Stimulated activated memory B cell treated with anti-CD40 and anti-IgM and Interleukin-4, amounts not matched to agents 10 μg/mL and 1 μg/mL and 100 μg/mL, for 72 hours (primary cell): ENCODE measurements around the gene KLK13.

ENCODE experiments used
- ATAC-seq: fragments of 150-1000 bp; cut with Tn5 transposase; 2 replicates; pipeline ENCODE4 v1.10.0; 2021
- H3K27ac Mint-ChIP-seq: one replicate; pipeline ENCODE4 v1.8.0; 2022; ENCODE audit warnings: mild to moderate bottlenecking, mixed read lengths
- H3K27me3 Mint-ChIP-seq: one replicate; pipeline ENCODE4 v1.8.0; 2022; ENCODE audit warnings: mixed read lengths
- H3K36me3 Mint-ChIP-seq: one replicate; pipeline ENCODE4 v1.8.0; 2022; ENCODE audit warnings: mixed read lengths
- H3K4me1 Mint-ChIP-seq: one replicate; pipeline ENCODE4 v1.8.0; 2022; ENCODE audit warnings: mixed read lengths
- H3K4me3 Mint-ChIP-seq: one replicate; pipeline ENCODE4 v1.8.0; 2022; ENCODE audit warnings: mild to moderate bottlenecking, moderate library complexity, mixed read lengths
- H3K9me3 Mint-ChIP-seq: one replicate; pipeline ENCODE4 v1.8.0; 2022; ENCODE audit warnings: mixed read lengths

The KLK13 gene

GRCh38 chr19:51047031-51047335 is 17.9 kb downstream of the KLK13 start:
- Mint-ChIP-seq H3K9me3 (peaks cover 9% of the 10 kb centered on the region), H3K4me1 (no peaks in the 10 kb centered on the region), H3K4me3 (no peak overlapping the region), H3K27me3 (peaks cover 7% of the 10 kb centered on the region), H3K27ac (no peak overlapping the region), H3K36me3 (no peaks in the 10 kb centered on the region)
- no peak for ATAC-seq

- no peaks in the 10 kb centered on the region for H3K4me1 Mint-ChIP-seq
- no peak overlapping the region for H3K27ac Mint-ChIP-seq
- ATAC-seq = no peak
- H3K27me3 Mint-ChIP-seq = peaks cover 5% of the 10 kb centered on the region
- H3K9me3 Mint-ChIP-seq = peaks cover 9% of the 10 kb centered on the region
- no peak overlapping the region for H3K4me3 Mint-ChIP-seq
- H3K36me3 Mint-ChIP-seq = no peaks in the 10 kb centered on the region
Observed at GRCh38 chr19:51044327-51044726, 20.6 kb downstream of the KLK13 start.

- no peak for ATAC-seq
- Mint-ChIP-seq H3K27me3 (no peaks in the 10 kb centered on the region), H3K9me3 (peaks cover 6% of the 10 kb centered on the region), H3K4me3 (no peak overlapping the region), H3K27ac (no peak overlapping the region), H3K4me1 (no peaks in the 10 kb centered on the region), H3K36me3 (no peaks in the 10 kb centered on the region)
Observed at GRCh38 chr19:51043497-51043896, 21.4 kb downstream of the KLK13 start.

- Mint-ChIP-seq H3K4me1 (no peaks in the 10 kb centered on the region), H3K36me3 (no peaks in the 10 kb centered on the region), H3K4me3 (no peak overlapping the region), H3K27me3 (peaks cover 7% of the 10 kb centered on the region), H3K27ac (no peak overlapping the region), H3K9me3 (peaks cover 2% of the 10 kb centered on the region)
- no peak for ATAC-seq
Observed at GRCh38 chr19:51040151-51040550, 24.7 kb downstream of the KLK13 start.

GRCh38 chr19:51036519-51036918 is 28.4 kb downstream of the KLK13 start:
- peaks cover under 1% of the 10 kb centered on the region for H3K9me3 Mint-ChIP-seq
- no peaks in the 10 kb centered on the region for H3K4me1 Mint-ChIP-seq
- H3K27me3 Mint-ChIP-seq = peaks cover 39% of the 10 kb centered on the region
- no peaks in the 10 kb centered on the region for H3K36me3 Mint-ChIP-seq
- no peak overlapping the region for H3K27ac Mint-ChIP-seq
- no peak for ATAC-seq
- H3K4me3 Mint-ChIP-seq = no peak overlapping the region

GRCh38 chr19:51034704-51035103 is 30.2 kb downstream of the KLK13 start, which contains the start of gene KLK12:
Gene KLK12, minus strand, starts transcription at chr19:51035002. Its CDS starts 381 bp downstream, at chr19:51034621.
- H3K4me3 Mint-ChIP-seq = no peak within 1 kb of the TSS
- H3K36me3 Mint-ChIP-seq = no peaks in the 10 kb centered on the region
- peaks cover 52% of the 10 kb centered on the region for H3K27me3 Mint-ChIP-seq
- H3K4me1 Mint-ChIP-seq = no peaks in the 10 kb centered on the region
- peaks cover 12% of the 10 kb centered on the region for H3K9me3 Mint-ChIP-seq
- H3K27ac Mint-ChIP-seq = no peak within 1 kb of the TSS
- no peak for ATAC-seq

GRCh38 chr19:51031880-51032225 is 33.0 kb downstream of the KLK13 start:
- Mint-ChIP-seq H3K4me1 (no peaks in the 10 kb centered on the region), H3K27me3 (peaks cover 62% of the 10 kb centered on the region), H3K9me3 (peaks cover 12% of the 10 kb centered on the region), H3K36me3 (no peaks in the 10 kb centered on the region), H3K4me3 (no peak overlapping the region), H3K27ac (no peak overlapping the region)
- ATAC-seq = no peak

- Mint-ChIP-seq H3K4me1 (no peaks in the 10 kb centered on the region), H3K27ac (no peak overlapping the region), H3K4me3 (no peak overlapping the region), H3K27me3 (peaks cover 67% of the 10 kb centered on the region), H3K9me3 (peaks cover 12% of the 10 kb centered on the region), H3K36me3 (no peaks in the 10 kb centered on the region)
- ATAC-seq = no peak
Observed at GRCh38 chr19:51031220-51031879, 33.5 kb downstream of the KLK13 start.

GRCh38 chr19:51030631-51031030 is 34.3 kb downstream of the KLK13 start:
- Mint-ChIP-seq H3K4me1 (no peaks in the 10 kb centered on the region), H3K27ac (no peak overlapping the region), H3K36me3 (no peaks in the 10 kb centered on the region), H3K4me3 (no peak overlapping the region), H3K27me3 (peaks cover 65% of the 10 kb centered on the region), H3K9me3 (peaks cover 12% of the 10 kb centered on the region)
- no peak for ATAC-seq

- no peaks in the 10 kb centered on the region for H3K36me3 Mint-ChIP-seq
- no peak overlapping the region for H3K4me3 Mint-ChIP-seq
- no peak for ATAC-seq
- H3K27me3 Mint-ChIP-seq = peaks cover 59% of the 10 kb centered on the region
- peaks cover 12% of the 10 kb centered on the region for H3K9me3 Mint-ChIP-seq
- H3K4me1 Mint-ChIP-seq = no peaks in the 10 kb centered on the region
- H3K27ac Mint-ChIP-seq = no peak overlapping the region
Observed at GRCh38 chr19:51029718-51030117, 35.2 kb downstream of the KLK13 start.

GRCh38 chr19:51027873-51028272 is 37.0 kb downstream of the KLK13 start:
- peaks cover 12% of the 10 kb centered on the region for H3K9me3 Mint-ChIP-seq
- H3K4me1 Mint-ChIP-seq = no peaks in the 10 kb centered on the region
- no peaks in the 10 kb centered on the region for H3K36me3 Mint-ChIP-seq
- no peak for ATAC-seq
- no peak overlapping the region for H3K4me3 Mint-ChIP-seq
- H3K27me3 Mint-ChIP-seq = peaks cover 61% of the 10 kb centered on the region
- H3K27ac Mint-ChIP-seq = no peak overlapping the region

GRCh38 chr19:51027126-51027806 is 37.6 kb downstream of the KLK13 start:
- no peak for ATAC-seq
- Mint-ChIP-seq H3K27ac (no peak overlapping the region), H3K4me1 (no peaks in the 10 kb centered on the region), H3K27me3 (peaks cover 63% of the 10 kb centered on the region), H3K9me3 (peaks cover 17% of the 10 kb centered on the region), H3K36me3 (no peaks in the 10 kb centered on the region), H3K4me3 (no peak overlapping the region)

- Mint-ChIP-seq H3K4me1 (no peaks in the 10 kb centered on the region), H3K4me3 (no peak within 1 kb of the TSS), H3K27ac (no peak within 1 kb of the TSS), H3K36me3 (no peaks in the 10 kb centered on the region), H3K9me3 (peaks cover 16% of the 10 kb centered on the region), H3K27me3 (peaks cover 57% of the 10 kb centered on the region)
- peak; percentile 48 for ATAC-seq
Observed at GRCh38 chr19:51026554-51026831, 38.4 kb downstream of the KLK13 start, which contains the start of gene KLK11. Gene KLK11, minus strand, starts transcription at chr19:51026616. Its CDS starts 985 bp downstream, at chr19:51025631.

- H3K4me3 Mint-ChIP-seq = no peak overlapping the region
- H3K4me1 Mint-ChIP-seq = no peaks in the 10 kb centered on the region
- peak; percentile 22 for ATAC-seq
- peaks cover 52% of the 10 kb centered on the region for H3K27me3 Mint-ChIP-seq
- H3K36me3 Mint-ChIP-seq = no peaks in the 10 kb centered on the region
- H3K9me3 Mint-ChIP-seq = peaks cover 10% of the 10 kb centered on the region
- no peak overlapping the region for H3K27ac Mint-ChIP-seq
Observed at GRCh38 chr19:51025809-51026553, 38.9 kb downstream of the KLK13 start.

GRCh38 chr19:51025401-51025800 is 39.5 kb downstream of the KLK13 start:
- Mint-ChIP-seq H3K4me3 (no peak overlapping the region), H3K36me3 (no peaks in the 10 kb centered on the region), H3K27me3 (peaks cover 46% of the 10 kb centered on the region), H3K27ac (no peak overlapping the region), H3K9me3 (peaks cover 5% of the 10 kb centered on the region), H3K4me1 (no peaks in the 10 kb centered on the region)
- ATAC-seq = no peak

- H3K4me1 Mint-ChIP-seq = peaks cover 3% of the 10 kb centered on the region
- H3K4me3 Mint-ChIP-seq = no peak overlapping the region
- no peak for ATAC-seq
- H3K36me3 Mint-ChIP-seq = no peaks in the 10 kb centered on the region
- H3K9me3 Mint-ChIP-seq = peaks cover 5% of the 10 kb centered on the region
- H3K27me3 Mint-ChIP-seq = peaks cover 49% of the 10 kb centered on the region
- H3K27ac Mint-ChIP-seq = no peak overlapping the region
Observed at GRCh38 chr19:51024924-51025323, 40.0 kb downstream of the KLK13 start.
